GM18858 (cell line): Measurements from ENCODE around the gene HNRNPK.
A peak's percentile ranks its signal among the peaks of the same experiment; 100 is the strongest.

Experiments
- ATAC-seq: cut with Tn5 transposase; IDR thresholded peaks from one replicate; pipeline ENCODE4 v1.9.1; 2021; ENCODE audit not compliant: unreplicated experiment

Gene HNRNPK

DNA sequence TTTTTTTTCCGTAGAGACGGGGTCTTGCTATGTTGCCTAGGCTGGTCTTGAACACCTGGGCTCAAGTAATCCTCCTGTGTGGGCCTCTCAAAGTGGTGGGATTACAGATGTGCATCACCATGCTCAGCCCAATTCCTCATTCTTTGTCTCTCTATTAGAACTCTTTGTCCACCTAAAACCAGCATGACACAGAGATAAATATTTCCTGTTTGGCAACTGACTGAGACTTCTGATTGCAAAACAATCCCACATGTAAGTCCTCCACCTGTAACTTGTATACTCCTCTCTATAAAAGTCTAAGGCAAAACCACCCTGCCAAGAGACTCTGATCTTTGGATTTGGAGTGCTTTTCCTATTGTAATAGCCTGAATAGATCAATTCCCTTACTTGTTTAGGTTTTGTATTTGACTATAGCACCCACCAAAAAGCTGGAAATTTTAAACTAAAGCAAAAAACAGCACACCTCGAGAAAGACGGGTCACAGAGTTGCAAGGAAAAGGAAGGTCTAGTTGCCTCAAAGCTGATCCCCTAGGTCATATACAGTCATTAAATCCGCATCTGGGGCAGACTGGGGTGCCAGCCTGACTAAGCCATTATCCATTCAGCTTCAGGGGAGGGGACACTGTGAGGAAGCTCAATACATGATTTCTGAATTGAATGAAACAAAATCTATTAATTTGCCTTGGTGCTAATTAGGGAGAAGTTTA is 45.3 kb downstream of the HNRNPK start:
- ATAC-seq: no peak

DNA sequence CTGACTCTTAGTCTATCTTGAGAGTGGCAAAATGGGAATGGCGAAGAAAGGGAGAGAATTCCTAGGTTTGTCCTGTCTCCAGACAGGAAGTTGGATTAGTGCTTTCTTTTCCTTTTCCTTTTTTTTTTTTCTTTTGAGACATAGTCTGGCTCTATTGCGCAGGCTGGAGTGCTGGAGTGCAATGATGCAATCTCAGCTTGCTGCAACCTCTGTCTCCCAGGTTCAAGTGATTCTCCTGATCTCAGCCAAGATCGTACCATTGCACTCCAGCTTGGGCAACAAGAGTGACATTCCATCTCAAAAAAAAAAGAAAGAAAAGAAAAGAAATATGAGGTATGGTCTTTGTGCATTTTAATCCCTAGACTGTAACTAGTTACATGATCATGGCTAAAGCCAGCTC is 46.2 kb downstream of the HNRNPK start:
- ATAC-seq: no peak

DNA sequence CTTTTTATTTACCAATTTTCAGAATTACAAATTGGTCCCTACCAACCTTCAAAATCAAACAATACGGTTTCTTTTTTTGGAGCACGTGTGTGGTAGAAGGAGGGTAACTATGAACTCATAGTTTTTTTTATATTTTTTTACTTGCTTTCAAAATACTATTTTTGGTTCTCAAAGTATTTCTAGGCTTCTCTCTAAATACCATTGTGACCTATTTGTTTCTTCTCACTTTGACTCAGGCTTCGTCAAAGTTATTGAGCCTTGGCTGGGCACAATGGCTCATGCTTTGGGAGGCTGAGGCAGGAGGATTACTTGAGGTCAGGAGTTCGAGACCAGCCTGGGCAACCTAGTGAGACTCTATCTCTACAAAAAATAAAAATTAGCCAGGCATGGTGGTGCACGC is 47.2 kb downstream of the HNRNPK start:
- no peak for ATAC-seq

DNA sequence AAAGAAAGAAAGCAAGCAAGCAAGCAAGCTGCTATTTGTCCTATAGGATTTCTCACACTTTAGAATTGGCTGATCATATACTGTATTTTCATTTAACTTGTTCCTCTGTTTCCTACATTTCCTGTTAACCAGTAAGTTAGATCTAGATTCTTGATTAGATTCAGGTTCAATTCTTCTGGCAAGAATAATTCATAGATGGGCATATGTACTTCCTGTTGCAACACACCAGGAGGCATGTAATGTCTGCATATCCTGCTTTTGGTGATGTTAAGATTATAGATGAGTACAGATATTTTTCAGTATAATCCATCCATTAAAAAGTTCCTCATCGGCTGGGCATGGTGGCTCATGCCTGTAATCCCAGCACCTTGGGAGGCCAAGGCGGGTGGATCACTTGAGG is 48.0 kb downstream of the HNRNPK start:
- ATAC-seq: no peak

DNA sequence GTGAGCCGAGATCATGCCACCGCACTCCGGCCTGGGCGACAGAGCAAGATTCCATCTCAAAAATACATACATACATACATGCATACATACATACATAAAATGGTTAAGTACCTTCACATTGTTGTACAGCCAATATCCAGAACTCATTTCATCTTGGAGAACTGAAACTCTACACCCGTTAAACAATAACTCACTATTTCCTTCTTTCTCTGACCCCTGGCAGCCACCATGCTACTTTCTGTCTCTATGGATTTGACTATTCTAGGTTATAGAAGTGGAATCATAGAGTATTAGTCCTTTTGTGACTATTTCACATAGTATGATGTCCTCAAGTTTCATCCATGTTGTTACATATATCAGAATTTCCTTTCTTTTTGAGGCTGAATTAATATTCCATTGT is 49.1 kb downstream of the HNRNPK start:
- ATAC-seq: no peak

DNA sequence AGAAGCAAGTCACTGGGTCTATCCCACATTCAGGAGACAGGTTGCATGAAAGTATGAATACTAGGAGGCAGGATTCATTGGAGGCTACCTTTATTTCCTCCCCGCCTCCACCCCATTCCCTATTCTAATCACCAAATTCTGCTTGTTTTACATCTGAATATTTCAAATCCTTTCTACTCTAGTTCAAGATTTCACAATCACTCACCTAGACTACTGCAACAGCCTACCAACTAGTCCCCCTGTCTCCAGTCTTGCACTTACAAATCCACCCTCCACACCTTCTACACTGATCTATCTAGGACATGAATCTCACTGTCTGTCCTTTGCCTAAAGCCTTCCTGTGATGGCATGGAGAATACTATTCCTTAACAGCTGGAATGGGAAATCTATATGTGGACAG is 52.4 kb downstream of the HNRNPK start:
- ATAC-seq: no peak

DNA sequence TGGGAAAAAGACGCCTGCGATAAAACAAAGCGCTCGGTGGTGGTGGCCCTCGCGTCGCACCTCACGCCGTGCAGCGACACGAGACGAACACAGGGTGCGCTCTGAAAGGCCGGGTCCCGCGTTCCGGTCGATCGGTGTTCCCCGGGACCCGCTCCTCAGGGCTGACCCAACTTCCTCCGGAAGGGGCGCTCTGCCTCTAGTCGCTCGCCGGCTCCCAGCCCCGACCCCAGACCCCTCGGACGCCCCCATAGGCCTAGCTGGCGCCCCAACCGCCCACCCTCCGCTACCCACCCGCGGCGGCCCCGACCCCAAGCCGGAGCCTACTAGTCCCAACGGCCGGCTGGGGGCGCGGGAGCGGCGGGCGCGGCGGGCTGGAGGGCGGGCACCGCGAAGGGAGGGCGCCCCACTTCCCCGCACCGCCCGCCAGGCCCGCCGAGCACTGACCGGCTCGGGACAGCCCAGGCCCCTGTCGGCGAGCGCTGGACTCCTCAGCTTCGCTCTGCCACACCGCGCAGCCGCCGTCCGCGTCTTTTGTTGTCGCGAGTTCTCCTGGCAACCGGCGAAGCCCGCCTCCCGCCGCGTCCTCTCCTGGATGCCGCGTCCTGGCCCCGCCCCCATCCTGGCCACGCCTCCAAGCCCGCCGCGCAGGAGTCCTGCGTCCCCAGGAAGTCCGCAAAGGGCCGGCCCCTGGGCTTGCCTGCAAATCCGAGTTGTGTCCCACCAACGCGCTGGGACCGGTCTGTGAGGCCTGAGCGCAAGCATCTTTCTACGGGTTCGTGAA is 58.9 kb downstream of the HNRNPK start, which contains the start of gene KIF27:
Gene KIF27, minus strand, starts transcription at position 506 of the 781 bp plus-strand sequence. CDS start 5,841 bp downstream, outside the sequence.
- ATAC-seq: peak; percentile 90

DNA sequence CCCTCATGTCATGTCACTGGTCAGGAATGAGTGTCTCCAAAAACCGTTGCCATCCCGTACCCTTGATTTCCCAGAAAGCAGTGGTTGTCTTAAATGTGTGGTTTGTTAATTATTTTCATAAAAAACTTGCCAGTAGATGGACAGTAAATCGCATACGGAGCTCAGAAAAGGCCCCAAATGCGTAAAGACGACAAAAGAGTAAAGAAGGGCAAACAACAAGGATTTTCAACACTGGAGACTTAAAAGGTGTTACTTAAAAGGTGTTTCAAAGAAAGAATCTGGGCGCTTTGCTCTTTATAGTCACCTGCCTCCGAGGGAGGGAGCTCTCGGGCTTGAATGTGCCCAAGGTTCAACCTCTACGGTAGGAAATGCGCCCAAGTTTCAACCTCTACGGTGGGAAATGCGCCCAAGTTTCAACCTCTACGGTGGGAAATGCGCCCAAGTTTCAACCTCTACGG is 59.5 kb downstream of the HNRNPK start:
- ATAC-seq: peak; percentile 1

DNA sequence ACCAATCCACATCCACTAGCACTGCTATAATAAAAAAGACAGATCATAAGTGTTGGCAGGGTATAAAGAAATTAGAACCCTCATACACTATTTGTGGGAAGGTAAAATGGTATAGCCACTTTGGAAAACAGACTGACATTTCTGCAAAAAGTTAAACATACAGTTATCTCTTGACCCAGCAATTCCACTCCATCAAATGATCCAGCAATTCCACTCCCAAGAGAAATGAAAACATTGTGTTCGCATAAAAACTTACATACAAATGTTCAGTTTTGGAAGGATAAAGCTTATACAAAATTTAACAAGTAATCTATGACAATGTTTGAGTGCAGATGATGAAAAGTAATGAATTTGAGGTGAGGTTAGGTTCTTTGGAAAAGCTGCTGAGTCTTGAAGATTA is 60.9 kb downstream of the HNRNPK start:
- no peak for ATAC-seq
